AG09309 (cell line): ENCODE data around the gene IRAK1.

Source experiments
- DNase-seq: peaks from one replicate; pipeline ENCODE4 v3.0.0-alpha.2; 2010; ENCODE audit warnings: low read depth
- H3K4me3 ChIP-seq: 2 replicates; pipeline ENCODE4 v1.5.1; 2011; ENCODE audit warnings: mild to moderate bottlenecking, low read depth, low read length, moderate library complexity; ENCODE audit not compliant: control insufficient read depth
- CTCF ChIP-seq: IDR thresholded peaks from 2 replicates; pipeline ENCODE4 v1.5.1; 2011; ENCODE audit warnings: mild to moderate bottlenecking, low read depth, low read length, inconsistent platforms; ENCODE audit not compliant: insufficient read depth, control insufficient read depth; ENCODE audit errors: missing control alignments

The IRAK1 gene

DNA sequence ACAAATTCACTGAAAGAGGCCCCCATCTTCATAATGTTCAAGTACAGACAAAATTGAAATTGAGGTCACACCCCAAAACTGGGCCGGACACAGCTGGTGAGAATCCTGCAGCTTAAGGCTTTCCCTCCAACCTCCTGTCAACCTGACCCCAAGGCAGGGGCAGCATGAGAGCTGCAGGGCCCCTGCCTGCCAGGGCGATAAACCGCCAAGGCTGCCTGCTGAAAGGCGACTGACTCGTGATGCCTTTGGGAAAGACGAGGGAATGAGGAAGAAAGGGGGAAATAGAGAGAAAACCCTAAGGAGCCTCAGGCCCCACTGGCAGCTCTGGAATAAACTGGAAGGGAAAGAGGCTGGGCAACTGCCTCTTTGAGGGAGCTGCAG lies 7.3 kb upstream of the IRAK1 start:
- DNase-seq, result no peak
- TF ChIP-seq CTCF, result no peak
- no peak overlapping the region for H3K4me3 ChIP-seq

- H3K4me3 ChIP-seq, result no peak overlapping the region
- DNase-seq, result no peak
- TF ChIP-seq CTCF, result no peak
These were observed 6.7 kb upstream of the IRAK1 start for GRCh38 chrX:154026136-154027021.

DNA sequence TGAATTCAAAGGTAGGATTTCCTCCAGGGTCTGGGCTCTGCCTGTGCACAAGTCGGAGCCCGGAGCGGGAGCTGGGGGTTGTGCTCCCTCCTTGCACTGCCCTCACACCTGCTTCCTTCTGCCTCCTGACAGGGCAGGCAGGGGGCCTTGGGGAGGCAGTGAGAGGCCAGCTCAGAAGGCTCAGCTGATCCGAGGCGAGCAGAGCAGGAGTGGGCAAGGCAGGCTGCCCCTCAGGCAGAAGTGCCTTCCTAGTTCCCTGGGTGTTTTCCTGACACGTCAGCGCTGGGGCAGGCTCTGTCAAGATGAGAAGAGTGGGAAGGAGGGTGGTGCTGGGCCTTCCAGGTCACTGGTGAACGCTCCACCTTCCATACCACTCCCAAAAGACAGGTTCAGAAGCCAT lies 5.5 kb upstream of the IRAK1 start:
- no peak overlapping the region for H3K4me3 ChIP-seq
- no peak for DNase-seq
- TF ChIP-seq CTCF, result no peak

DNA sequence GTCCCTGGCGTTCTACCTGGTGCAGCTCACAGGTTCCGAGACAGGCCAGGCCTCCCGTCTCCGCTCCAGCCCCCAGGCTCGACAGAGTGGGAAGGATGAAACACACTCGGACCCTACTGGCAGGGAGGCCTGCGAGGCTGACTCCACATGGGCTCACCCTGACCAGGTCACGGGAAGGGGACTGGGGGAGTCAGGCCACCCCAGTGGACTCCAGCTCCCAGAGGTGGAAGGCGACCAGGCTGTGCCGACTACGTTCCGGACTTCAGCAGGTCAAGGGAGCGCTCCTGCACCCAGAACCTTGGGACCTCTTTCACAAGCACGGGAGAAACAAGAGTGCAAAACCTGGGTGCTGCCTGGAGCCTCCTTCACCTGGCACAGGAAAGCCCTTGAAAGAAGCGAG lies 4.6 kb upstream of the IRAK1 start:
- no peak for DNase-seq
- H3K4me3 ChIP-seq, result no peak overlapping the region
- TF ChIP-seq CTCF, result no peak

DNA sequence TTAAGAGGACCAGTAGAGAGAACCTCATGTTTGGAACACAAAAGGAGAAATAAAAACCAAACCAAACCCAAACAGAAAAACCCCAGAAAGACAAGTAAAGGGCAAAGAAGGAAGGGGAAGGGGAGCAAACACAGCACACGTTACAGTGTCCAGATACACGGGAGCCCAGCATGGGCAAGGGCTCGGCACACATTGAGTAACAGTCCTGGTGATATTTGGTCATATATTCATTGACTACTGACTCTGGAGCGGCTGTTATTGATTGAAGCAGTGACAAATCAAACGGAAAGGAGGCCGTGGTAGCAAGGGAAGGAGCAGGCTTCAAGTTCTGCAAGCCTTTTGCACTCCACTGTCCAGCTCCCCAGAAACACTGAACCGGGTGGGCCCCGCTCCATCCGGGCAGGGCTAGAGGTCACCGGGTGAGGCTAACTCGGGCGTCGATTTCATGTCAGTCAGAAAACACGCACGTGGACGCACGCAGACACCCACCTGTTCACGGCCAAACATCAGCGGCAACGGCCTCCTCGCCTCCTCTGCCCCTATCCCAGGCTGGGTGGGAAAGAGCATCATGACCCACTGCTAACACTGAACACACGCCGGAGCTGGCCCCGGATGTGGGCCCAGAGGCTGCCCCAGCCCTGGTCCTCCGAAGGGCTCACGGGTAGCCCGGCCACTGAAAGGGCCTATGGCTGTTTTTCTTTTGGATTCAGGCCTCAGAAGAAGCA lies 3.7 kb upstream of the IRAK1 start:
- DNase-seq, result no peak
- TF ChIP-seq CTCF, result no peak
- H3K4me3 ChIP-seq, result no peak overlapping the region

DNA sequence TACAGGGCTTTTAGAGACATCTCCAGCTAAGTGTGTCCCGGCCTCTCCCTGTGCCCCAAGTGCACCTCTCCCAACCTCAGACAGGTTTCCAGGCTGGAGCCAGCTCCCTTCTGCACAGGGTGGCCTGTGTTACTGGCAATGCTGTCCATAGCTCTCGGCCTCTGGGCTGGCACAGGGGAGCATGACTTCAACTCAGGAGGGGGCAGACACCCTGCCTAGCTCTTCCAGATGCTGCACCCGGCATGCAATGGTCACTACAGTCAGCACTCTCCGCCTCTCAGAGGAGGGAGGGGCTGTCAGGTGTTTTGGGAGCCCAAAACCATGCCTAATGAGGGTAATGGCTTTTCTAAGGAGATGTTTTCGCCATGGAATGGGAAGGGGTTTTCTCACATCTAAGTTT lies 2.4 kb upstream of the IRAK1 start:
- TF ChIP-seq CTCF, result no peak
- no peak overlapping the region for H3K4me3 ChIP-seq
- no peak for DNase-seq
